HepG2 (cell line): ENCODE data around the gene APC2. TPM values are rescaled to one million over a fixed set of nuclear protein-coding genes. Genes with fewer than 3 reads are reported as not detected.

ENCODE experiments used
- ARNTL ChIP-seq: sonication (generic); formaldehyde crosslinking; IDR thresholded peaks from 2 replicates; pipeline ENCODE4 v1.4.0; 2020; ENCODE audit warnings: mild to moderate bottlenecking, missing genetic modification reagents
- ELF3 ChIP-seq: IDR thresholded peaks from 2 replicates; pipeline ENCODE4 v1.6.1; 2016; ENCODE audit warnings: missing genetic modification reagents, missing compliant biosample characterization
- FOXC1 ChIP-seq: sonication (generic); formaldehyde crosslinking; IDR thresholded peaks from 2 replicates; pipeline ENCODE4 v1.8.0; 2022; ENCODE audit warnings: mild to moderate bottlenecking, missing genetic modification reagents, borderline replicate concordance
- GLI4 ChIP-seq: sonication (generic); formaldehyde crosslinking; IDR thresholded peaks from 2 replicates; pipeline ENCODE4 v1.5.1; 2020; ENCODE audit warnings: missing genetic modification reagents, mild to moderate bottlenecking, moderate library complexity, borderline replicate concordance
- HHEX ChIP-seq: IDR thresholded peaks from 2 replicates; pipeline ENCODE4 v1.6.1; 2016; ENCODE audit warnings: control low read depth
- HOXA9 ChIP-seq: sonication (generic); formaldehyde crosslinking; IDR thresholded peaks from 2 replicates; pipeline ENCODE4 v1.8.1; 2022; ENCODE audit warnings: missing genetic modification reagents, mild to moderate bottlenecking, moderate library complexity, borderline replicate concordance
- IRF2 ChIP-seq: IDR thresholded peaks from 2 replicates; pipeline ENCODE4 v1.6.1; 2018; ENCODE audit warnings: missing genetic modification reagents, missing compliant biosample characterization
- KDM5A ChIP-seq: fragments of 200-600 bp; sonication (generic); IDR thresholded peaks from 2 replicates; pipeline ENCODE4 v1.7.0; 2018; ENCODE audit warnings: antibody characterized with exemption, mild to moderate bottlenecking, low read length, borderline replicate concordance
- PAWR ChIP-seq: sonication (generic); formaldehyde crosslinking; IDR thresholded peaks from 2 replicates; pipeline ENCODE4 v1.4.0; 2020; ENCODE audit warnings: missing genetic modification reagents, mild to moderate bottlenecking, borderline replicate concordance
- SMARCE1 ChIP-seq: fragments of 450-650 bp; IDR thresholded peaks from 2 replicates; pipeline ENCODE4 v1.6.1; 2017; ENCODE audit warnings: borderline replicate concordance
- SRF ChIP-seq: IDR thresholded peaks from 2 replicates; pipeline ENCODE4 v1.6.1; 2011; ENCODE audit warnings: mild to moderate bottlenecking, low read depth, low read length, moderate library complexity
- YY1 ChIP-seq: IDR thresholded peaks from 2 replicates; pipeline ENCODE4 v1.6.1; 2011; ENCODE audit warnings: low read length, low read depth, moderate library complexity, mild to moderate bottlenecking; ENCODE audit not compliant: insufficient read depth, insufficient replicate concordance
- ZBTB3 ChIP-seq: sonication (generic); formaldehyde crosslinking; IDR thresholded peaks from 2 replicates; pipeline ENCODE4 v1.4.0; 2020; ENCODE audit warnings: low read depth, mild to moderate bottlenecking, moderate library complexity, missing genetic modification reagents, borderline replicate concordance
- ZIK1 ChIP-seq: sonication (generic); formaldehyde crosslinking; IDR thresholded peaks from 2 replicates; pipeline ENCODE4 v1.5.0; 2020; ENCODE audit warnings: mild to moderate bottlenecking, low read depth, missing genetic modification reagents, borderline replicate concordance
- ZNF263 ChIP-seq: sonication (generic); formaldehyde crosslinking; IDR thresholded peaks from 2 replicates; pipeline ENCODE4 v1.4.0; 2020; ENCODE audit warnings: missing genetic modification reagents
- ZNF3 ChIP-seq: IDR thresholded peaks from 2 replicates; pipeline ENCODE4 v1.7.0; 2017; ENCODE audit warnings: inconsistent platforms
- ZNF337 ChIP-seq: sonication (generic); formaldehyde crosslinking; IDR thresholded peaks from 2 replicates; pipeline ENCODE4 v1.5.1; 2020; ENCODE audit warnings: missing genetic modification reagents, low read depth, mild to moderate bottlenecking, borderline replicate concordance
- ZNF451 ChIP-seq: sonication (generic); formaldehyde crosslinking; IDR thresholded peaks from 2 replicates; pipeline ENCODE4 v1.5.0; 2020; ENCODE audit warnings: mild to moderate bottlenecking, missing genetic modification reagents
- ZNF7 ChIP-seq: IDR thresholded peaks from 2 replicates; pipeline ENCODE4 v1.6.1; 2016; ENCODE audit warnings: missing biosample characterization, missing genetic modification reagents
- ZNF737 ChIP-seq: sonication (generic); formaldehyde crosslinking; IDR thresholded peaks from 2 replicates; pipeline ENCODE4 v1.5.0; 2020; ENCODE audit warnings: missing genetic modification reagents, mild to moderate bottlenecking, borderline replicate concordance
- polyA plus RNA-seq, 8 experiments: library from polyadenylated mRNA; depleted of rRNA in 3 of 8; stranded (reverse) in 7 of 8; unstranded in 1 of 8; fragments of >200 nt; fragmentation: Illumina TruSeq in 4 of 8; extraction: Trizol in 4 of 8; gene quantifications; 2 replicates each; pipeline versions ENCODE4 v1.2.1 to v1.2.3, GENCODE V29; 2011 to 2016; ENCODE audit warnings: low read depth in 4 of 8, missing spikeins in 1 of 8, mixed read lengths in 1 of 8; ENCODE audit not compliant: insufficient read depth in 1 of 8
- total RNA-seq, 5 experiments: library from RNA; depleted of rRNA; stranded (reverse); fragments of >200 nt; fragmentation: Illumina TruSeq; extraction: Trizol; gene quantifications; 2 replicates each; pipeline ENCODE4 v1.2.3, GENCODE V29; 2016; ENCODE audit warnings: low read depth in 1 of 5
- TF ChIP-seq, protein P1 (sequence below): sonication (generic); formaldehyde crosslinking; IDR thresholded peaks from 2 replicates; pipeline ENCODE4 v1.5.0; 2020; ENCODE audit warnings: missing genetic modification reagents
- TF ChIP-seq, protein P2 (sequence below): IDR thresholded peaks from 2 replicates; pipeline ENCODE4 v1.6.1; 2016
- TF ChIP-seq, protein P3 (sequence below), 2 experiments: sonication (generic) in 1 of 2; formaldehyde crosslinking in 1 of 2; IDR thresholded peaks; 2 replicates each; pipeline versions ENCODE4 v1.4.0 to v1.6.1; 2016 to 2020; ENCODE audit warnings: borderline replicate concordance in 1 of 2, low read depth in 1 of 2, mild to moderate bottlenecking in 1 of 2, missing genetic modification reagents in 1 of 2

Gene APC2
- total and polyA plus RNA-seq, 2 of the 13 experiments (the other 11 are each of a cell fraction or from before 2014, with no cell fraction given) = 0.08 to 0.22 TPM

DNA sequence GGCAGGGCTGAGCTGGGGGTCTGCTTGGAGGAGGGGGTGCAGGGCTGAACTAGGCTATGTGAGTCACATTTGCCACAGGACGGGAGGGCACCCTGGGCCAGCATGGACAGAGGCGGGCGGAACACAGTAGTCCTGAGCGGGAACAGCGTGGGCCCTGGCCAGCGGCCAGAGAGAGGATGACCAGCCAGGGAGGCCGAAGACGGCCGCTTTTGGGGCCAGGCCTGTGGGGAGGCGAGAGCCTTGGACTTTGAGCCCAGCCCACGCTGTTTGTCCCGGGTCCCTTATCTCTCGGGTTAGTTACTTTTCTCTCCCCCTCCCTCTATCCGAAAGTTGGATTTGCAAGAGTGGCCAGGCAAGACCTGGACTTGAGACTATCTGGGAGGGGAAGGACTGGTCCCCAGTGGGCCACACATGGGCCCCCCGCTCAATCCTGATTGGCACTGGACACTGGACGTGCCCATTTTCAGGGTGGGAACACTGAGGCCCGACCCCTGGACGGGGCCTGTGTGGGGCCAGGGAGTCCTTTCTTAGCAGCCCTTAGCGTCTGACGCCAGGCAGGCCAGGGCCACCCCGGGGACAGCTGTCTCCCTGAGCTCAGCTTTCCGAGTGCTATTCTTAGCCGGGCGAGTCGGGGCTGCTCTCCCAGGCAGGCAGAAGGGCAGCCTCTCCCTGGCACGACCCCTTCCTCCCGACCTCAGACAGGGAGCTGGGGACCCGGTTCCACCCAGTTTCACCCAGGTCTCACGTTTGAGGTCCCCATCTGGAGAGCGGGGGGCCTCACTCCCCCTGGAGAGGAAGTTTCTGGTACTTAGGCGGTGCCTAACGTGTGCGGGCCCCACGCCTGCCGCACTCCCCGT lies 49.4 kb upstream of the APC2 start (continued):
- TF ChIP-seq KDM5A (peak; percentile 35; the same call in 1 of the 2 replicates), IRF2 (peak; percentile 67; the same call in 1 of the 2 replicates), YY1 (no peak), ZNF7 (CRISPR knock-in tag) (no peak), ZBTB3 (no peak), ZNF451 (CRISPR knock-in tag) (peak; percentile 74; the same call in 1 of the 2 replicates), ELF3 (CRISPR knock-in tag) (peak; percentile 27; the same call in 1 of the 2 replicates), HOXA9 (CRISPR knock-in tag) (no peak), FOXC1 (CRISPR knock-in tag) (no peak), HHEX (CRISPR knock-in tag) (peak; percentile 14; the same call in 1 of the 2 replicates), ZNF737 (no peak), ZNF337 (no peak), ZIK1 (CRISPR knock-in tag) (0 out of 2 replicates have a peak, but pooled peaks have one; percentile 72), ZNF263 (CRISPR knock-in tag) (peak; percentile 75), ZNF3 (CRISPR knock-in tag) (peak; percentile 44; the same call in 1 of the 2 replicates), SRF (no peak), PAWR (CRISPR knock-in tag) (peak; percentile 32; the same call in 1 of the 2 replicates), GLI4 (CRISPR knock-in tag) (no peak), SMARCE1 (no peak), ARNTL (CRISPR knock-in tag) (peak; percentile 75)
- TF ChIP-seq, protein P1, sequence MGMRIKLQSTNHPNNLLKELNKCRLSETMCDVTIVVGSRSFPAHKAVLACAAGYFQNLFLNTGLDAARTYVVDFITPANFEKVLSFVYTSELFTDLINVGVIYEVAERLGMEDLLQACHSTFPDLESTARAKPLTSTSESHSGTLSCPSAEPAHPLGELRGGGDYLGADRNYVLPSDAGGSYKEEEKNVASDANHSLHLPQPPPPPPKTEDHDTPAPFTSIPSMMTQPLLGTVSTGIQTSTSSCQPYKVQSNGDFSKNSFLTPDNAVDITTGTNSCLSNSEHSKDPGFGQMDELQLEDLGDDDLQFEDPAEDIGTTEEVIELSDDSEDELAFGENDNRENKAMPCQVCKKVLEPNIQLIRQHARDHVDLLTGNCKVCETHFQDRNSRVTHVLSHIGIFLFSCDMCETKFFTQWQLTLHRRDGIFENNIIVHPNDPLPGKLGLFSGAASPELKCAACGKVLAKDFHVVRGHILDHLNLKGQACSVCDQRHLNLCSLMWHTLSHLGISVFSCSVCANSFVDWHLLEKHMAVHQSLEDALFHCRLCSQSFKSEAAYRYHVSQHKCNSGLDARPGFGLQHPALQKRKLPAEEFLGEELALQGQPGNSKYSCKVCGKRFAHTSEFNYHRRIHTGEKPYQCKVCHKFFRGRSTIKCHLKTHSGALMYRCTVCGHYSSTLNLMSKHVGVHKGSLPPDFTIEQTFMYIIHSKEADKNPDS (CRISPR knock-in tag) = no peak
- TF ChIP-seq, protein P2, sequence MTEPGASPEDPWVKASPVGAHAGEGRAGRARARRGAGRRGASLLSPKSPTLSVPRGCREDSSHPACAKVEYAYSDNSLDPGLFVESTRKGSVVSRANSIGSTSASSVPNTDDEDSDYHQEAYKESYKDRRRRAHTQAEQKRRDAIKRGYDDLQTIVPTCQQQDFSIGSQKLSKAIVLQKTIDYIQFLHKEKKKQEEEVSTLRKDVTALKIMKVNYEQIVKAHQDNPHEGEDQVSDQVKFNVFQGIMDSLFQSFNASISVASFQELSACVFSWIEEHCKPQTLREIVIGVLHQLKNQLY (CRISPR knock-in tag) = peak; percentile 60
- TF ChIP-seq, protein P3, sequence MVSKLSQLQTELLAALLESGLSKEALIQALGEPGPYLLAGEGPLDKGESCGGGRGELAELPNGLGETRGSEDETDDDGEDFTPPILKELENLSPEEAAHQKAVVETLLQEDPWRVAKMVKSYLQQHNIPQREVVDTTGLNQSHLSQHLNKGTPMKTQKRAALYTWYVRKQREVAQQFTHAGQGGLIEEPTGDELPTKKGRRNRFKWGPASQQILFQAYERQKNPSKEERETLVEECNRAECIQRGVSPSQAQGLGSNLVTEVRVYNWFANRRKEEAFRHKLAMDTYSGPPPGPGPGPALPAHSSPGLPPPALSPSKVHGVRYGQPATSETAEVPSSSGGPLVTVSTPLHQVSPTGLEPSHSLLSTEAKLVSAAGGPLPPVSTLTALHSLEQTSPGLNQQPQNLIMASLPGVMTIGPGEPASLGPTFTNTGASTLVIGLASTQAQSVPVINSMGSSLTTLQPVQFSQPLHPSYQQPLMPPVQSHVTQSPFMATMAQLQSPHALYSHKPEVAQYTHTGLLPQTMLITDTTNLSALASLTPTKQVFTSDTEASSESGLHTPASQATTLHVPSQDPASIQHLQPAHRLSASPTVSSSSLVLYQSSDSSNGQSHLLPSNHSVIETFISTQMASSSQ (IDR thresholded peaks at IDR 0.05; ENCODE audit: low read depth) = no peak
- TF ChIP-seq, protein P3 (CRISPR knock-in tag; IDR thresholded peaks at IDR 0.05; ENCODE audit: borderline replicate concordance) = peak; percentile 68; the same call in 1 of the 2 replicates
